CD8-positive, alpha-beta memory T cell (primary cell): Measurements from ENCODE around the gene DYNLT1. TPM values are rescaled to one million over a fixed set of nuclear protein-coding genes. Genes with fewer than 3 reads are reported as not detected.
A peak's percentile ranks its signal among the peaks of the same experiment; 100 is the strongest.
"Not testable (repeated sequence)": the region's sequence is repeated elsewhere in the genome, so short reads cannot be mapped to it uniquely, and the experiment has no call there.

Experiments
- CTCF ChIA-PET: fragments of 350-600 bp; sonication (Branson Sonifier 250); formaldehyde crosslinking; loops from one replicate; lab custom pipeline; 2021; ENCODE audit warnings: antibody characterized with exemption; lab: Charles Lee
- POLR2A ChIA-PET: fragments of 350-600 bp; sonication (Branson Sonifier 250); formaldehyde crosslinking; loops from one replicate; lab custom pipeline; 2021; ENCODE audit warnings: antibody characterized with exemption; lab: Charles Lee
- DNase-seq, 5 donors: peaks; one replicate each; pipeline versions ENCODE4 v3.0.0 to v3.0.0-alpha.2; 2020 to 2022; ENCODE audit warnings: mixed read lengths in 1 of 5
- H3K27ac ChIP-seq: one replicate; pipeline ENCODE4 v1.7.0; 2013; ENCODE audit warnings: low read depth, mild to moderate bottlenecking, low read length, moderate library complexity
- H3K27me3 ChIP-seq: 2 replicates; pipeline ENCODE4 v1.7.0; 2013; ENCODE audit warnings: low read length, mild to moderate bottlenecking; ENCODE audit not compliant: insufficient read depth, poor library complexity, severe bottlenecking
- H3K36me3 ChIP-seq: 2 replicates; pipeline ENCODE4 v1.7.0; 2013; ENCODE audit warnings: mild to moderate bottlenecking, low read length, moderate library complexity; ENCODE audit not compliant: insufficient read depth
- H3K4me1 ChIP-seq: 2 replicates; pipeline ENCODE4 v1.7.0; 2013; ENCODE audit warnings: mild to moderate bottlenecking, low read length, moderate library complexity; ENCODE audit not compliant: insufficient read depth
- H3K4me3 ChIP-seq: 2 replicates; pipeline ENCODE4 v1.7.0; 2013; ENCODE audit warnings: mild to moderate bottlenecking, low read length
- H3K9me3 ChIP-seq: 2 replicates; pipeline ENCODE4 v1.7.0; 2013; ENCODE audit warnings: mild to moderate bottlenecking, low read length
- H3K27ac Mint-ChIP-seq, 8 donors: one replicate each; pipeline ENCODE4 v1.8.0; 2020 to 2021; ENCODE audit warnings: mixed read lengths in 8 of 8, mild to moderate bottlenecking in 6 of 8, inconsistent platforms in 3 of 8, moderate library complexity in 3 of 8
- H3K27me3 Mint-ChIP-seq, 2 donors: one replicate each; pipeline ENCODE4 v1.8.0; 2020 to 2021; ENCODE audit warnings: mixed read lengths in 2 of 2, mild to moderate bottlenecking in 1 of 2, moderate library complexity in 1 of 2
- H3K36me3 Mint-ChIP-seq, 3 donors: one replicate each; pipeline ENCODE4 v1.8.0; 2020 to 2021; ENCODE audit warnings: mixed read lengths in 3 of 3, inconsistent platforms in 1 of 3, mild to moderate bottlenecking in 1 of 3
- H3K4me1 Mint-ChIP-seq, 3 donors: one replicate each; pipeline ENCODE4 v1.8.0; 2020 to 2021; ENCODE audit warnings: mixed read lengths in 3 of 3, inconsistent platforms in 1 of 3, mild to moderate bottlenecking in 1 of 3
- H3K4me3 Mint-ChIP-seq, 7 donors: one replicate each; pipeline ENCODE4 v1.8.0; 2020 to 2021; ENCODE audit warnings: mixed read lengths in 7 of 7, mild to moderate bottlenecking in 6 of 7, moderate library complexity in 4 of 7, inconsistent platforms in 2 of 7
- H3K9me3 Mint-ChIP-seq, 5 donors: one replicate each; pipeline ENCODE4 v1.8.0; 2020 to 2022; ENCODE audit warnings: mixed read lengths in 5 of 5, mild to moderate bottlenecking in 3 of 5, moderate library complexity in 2 of 5, inconsistent platforms in 1 of 5
- polyA plus RNA-seq: library from polyadenylated mRNA; unstranded; fragments of 300-500 nt; fragmentation: Illumina TruSeq; gene quantifications from one replicate; pipeline ENCODE4 v1.2.3, GENCODE V29; 2021
- total RNA-seq, 2 experiments: library from RNA; stranded (reverse); gene quantifications; one replicate each; pipeline ENCODE4 v1.2.3, GENCODE V29; 2021

DYNLT1 gene
- total and polyA plus RNA-seq, 3 experiments from 2014 or later, result 83.2 to 103 (median 94.8) TPM

DNA sequence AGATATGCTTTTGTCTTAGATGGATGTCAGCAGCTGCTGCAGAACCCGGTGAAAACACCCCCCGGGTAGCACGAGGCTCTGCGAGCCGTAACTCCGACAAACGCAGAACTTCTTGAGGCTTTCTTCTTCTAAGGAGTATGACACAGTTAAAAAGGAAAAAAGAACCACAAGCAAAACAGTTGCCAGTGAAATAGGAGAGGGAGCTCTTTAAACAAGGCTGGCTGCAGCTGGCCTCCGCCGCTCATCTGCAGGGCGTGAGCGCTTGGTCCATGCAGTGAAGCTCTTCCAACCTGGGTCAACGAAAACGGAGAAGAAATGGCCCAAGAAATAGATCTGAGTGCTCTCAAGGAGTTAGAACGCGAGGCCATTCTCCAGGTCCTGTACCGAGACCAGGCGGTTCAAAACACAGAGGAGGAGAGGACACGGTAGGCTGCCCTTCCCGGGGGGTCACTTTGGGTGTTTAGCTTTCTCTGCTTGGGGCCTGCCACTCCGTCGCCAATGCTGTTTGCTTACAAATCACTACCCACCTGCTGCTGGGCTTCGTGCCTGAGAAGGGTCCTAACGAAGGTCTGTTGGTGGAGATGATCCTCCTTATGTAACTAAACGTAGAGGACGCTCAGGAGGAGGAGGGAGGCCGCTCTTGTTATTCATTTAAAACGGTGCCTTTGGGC lies 18.5 kb upstream of the DYNLT1 start:
- Mint-ChIP-seq H3K9me3 (no peaks in the 10 kb centered on the region), H3K4me1 (peaks cover 7 to 37% (median 24%) of the 10 kb centered on the region in 3 donors), H3K27me3 (no peaks in the 10 kb centered on the region), H3K27ac (no peak overlapping the region), H3K36me3 (peaks cover 8 to 79% (median 20%) of the 10 kb centered on the region in 3 donors), H3K4me3 (no peak overlapping the region)
- POLR2A ChIA-PET, result interaction anchor here (1.1 kb wide), 1 partner anchor 12 kb away, joined by 3 read pairs; no protein-coding TSS in a partner anchor
- Histone ChIP-seq H3K4me3 (peak overlapping the region; percentile 16), H3K36me3 (peaks cover 13% of the 10 kb centered on the region), H3K9me3 (no peaks in the 10 kb centered on the region), H3K4me1 (peaks cover 20% of the 10 kb centered on the region), H3K27ac (no peak overlapping the region), H3K27me3 (no peaks in the 10 kb centered on the region)
- CTCF ChIA-PET, result interaction anchor here (1.2 to 2.4 kb wide), 7 partner anchors 10 to 447 kb away, joined by 3 to 9 read pairs (median 3); no protein-coding TSS in a partner anchor
- DNase-seq, result peak in 1 of 5 donors; percentile 53

DNA sequence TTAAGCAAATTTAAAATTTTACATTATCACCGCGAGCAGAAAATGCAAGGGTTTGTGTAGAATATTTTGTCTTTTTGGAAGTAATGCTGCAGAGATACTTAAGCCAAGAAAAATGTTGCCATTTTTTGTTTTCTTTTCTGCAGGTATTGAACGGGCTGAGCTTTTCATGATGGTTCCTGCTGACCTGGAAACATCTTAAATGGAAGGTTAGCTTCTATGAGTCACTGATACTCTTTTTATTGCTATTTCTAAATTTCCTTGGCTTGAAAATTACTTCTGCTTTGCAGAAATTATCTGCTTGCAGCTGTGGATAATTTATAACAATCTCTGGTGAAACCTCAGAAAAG lies 18.0 kb upstream of the DYNLT1 start:
- Mint-ChIP-seq H3K9me3 (no peaks in the 10 kb centered on the region), H3K4me3 (no peak overlapping the region), H3K27ac (no peak overlapping the region), H3K4me1 (peaks cover 7 to 36% (median 24%) of the 10 kb centered on the region in 3 donors), H3K36me3 (peaks cover 8 to 75% (median 19%) of the 10 kb centered on the region in 3 donors), H3K27me3 (no peaks in the 10 kb centered on the region)
- ChIA-PET CTCF (interaction anchor here (1.1 to 2.4 kb wide), 9 partner anchors 9 to 447 kb away, joined by 3 to 9 read pairs (median 3); partner anchors contain the start of gene SYTL3), POLR2A (interaction anchor here (1.1 kb wide), 1 partner anchor 12 kb away, joined by 3 read pairs; no protein-coding TSS in a partner anchor)
- Histone ChIP-seq H3K27me3 (no peaks in the 10 kb centered on the region), H3K4me1 (peaks cover 20% of the 10 kb centered on the region), H3K9me3 (no peaks in the 10 kb centered on the region), H3K27ac (no peak overlapping the region), H3K4me3 (no peak overlapping the region), H3K36me3 (peaks cover 13% of the 10 kb centered on the region)
- no peak for DNase-seq

DNA sequence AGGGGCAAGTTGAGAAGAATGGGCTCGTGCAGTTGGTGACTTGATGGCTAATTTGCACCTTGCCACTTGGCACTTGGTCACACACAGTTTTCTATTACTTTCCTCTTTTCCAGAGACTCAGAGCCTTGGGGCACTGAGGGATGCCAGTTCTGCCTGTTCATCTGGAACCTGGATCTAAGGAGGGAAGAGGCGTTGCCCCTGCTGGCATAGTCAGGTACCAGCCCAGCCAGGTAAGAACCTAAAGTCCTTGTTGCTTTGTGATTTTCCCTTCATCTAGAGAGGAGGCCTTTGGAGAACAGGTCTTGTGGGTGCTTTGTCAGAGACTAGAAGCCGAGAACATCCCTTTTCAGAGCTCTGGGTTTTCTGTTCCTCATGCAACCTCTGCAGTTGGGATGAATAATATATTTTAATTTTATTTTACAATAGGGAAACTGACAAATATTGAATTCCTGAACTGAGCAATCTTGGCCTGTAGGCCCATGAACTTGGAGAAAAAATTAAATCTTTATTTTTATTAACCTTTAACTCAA lies 16.7 kb upstream of the DYNLT1 start:
- Histone ChIP-seq H3K27me3 (no peaks in the 10 kb centered on the region), H3K36me3 (peaks cover 8% of the 10 kb centered on the region), H3K27ac (no peak overlapping the region), H3K9me3 (no peaks in the 10 kb centered on the region), H3K4me1 (peaks cover 20% of the 10 kb centered on the region), H3K4me3 (no peak overlapping the region)
- DNase-seq, result no peak
- H3K36me3 Mint-ChIP-seq, result peaks cover 8 to 70% (median 9%) of the 10 kb centered on the region in 3 donors
- no peaks in the 10 kb centered on the region for H3K27me3 Mint-ChIP-seq
- H3K27ac Mint-ChIP-seq, result peak overlapping the region in 4 of 8 donors; percentile 33 to 83 (median 70)
- H3K4me3 Mint-ChIP-seq, result peak overlapping the region in 1 of 7 donors; percentile 36
- peaks cover 13 to 39% (median 29%) of the 10 kb centered on the region in 3 donors for H3K4me1 Mint-ChIP-seq
- CTCF ChIA-PET, result interaction anchor here (0.9 to 4.5 kb wide), 9 partner anchors 8 to 312 kb away, joined by 3 to 50 read pairs (median 5); partner anchors contain the start of genes DYNLT1 and SYTL3
- POLR2A ChIA-PET, result interaction anchor here (0.9 kb wide), 1 partner anchor 8 kb away, joined by 3 read pairs; no protein-coding TSS in a partner anchor
- H3K9me3 Mint-ChIP-seq, result no peaks in the 10 kb centered on the region

DNA sequence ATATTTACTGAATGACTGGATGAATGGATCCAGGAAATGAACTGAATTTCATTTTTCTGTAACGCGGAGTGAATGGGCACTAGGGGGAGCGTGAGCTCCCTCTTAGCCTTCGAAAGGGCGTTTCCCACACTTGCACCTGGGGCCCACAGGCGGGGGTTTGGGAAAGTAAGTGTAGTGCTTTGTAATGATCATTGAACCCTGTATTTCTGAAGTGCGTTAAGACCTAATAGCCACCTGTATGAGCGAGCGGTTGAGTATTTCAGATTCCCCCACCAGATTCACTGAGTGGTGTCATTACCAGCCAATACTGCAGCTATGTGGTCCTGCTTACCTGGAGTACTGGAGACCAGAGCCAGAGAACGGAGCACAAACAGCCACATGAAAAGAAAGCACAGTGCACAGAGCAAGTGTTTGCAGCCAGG lies 15.8 kb upstream of the DYNLT1 start:
- CTCF ChIA-PET, result interaction anchor here (0.7 to 4.5 kb wide), 20 partner anchors 8 to 475 kb away, joined by 3 to 50 read pairs (median 4); partner anchors contain the start of genes DYNLT1, RSPH3 and SYTL3

DNA sequence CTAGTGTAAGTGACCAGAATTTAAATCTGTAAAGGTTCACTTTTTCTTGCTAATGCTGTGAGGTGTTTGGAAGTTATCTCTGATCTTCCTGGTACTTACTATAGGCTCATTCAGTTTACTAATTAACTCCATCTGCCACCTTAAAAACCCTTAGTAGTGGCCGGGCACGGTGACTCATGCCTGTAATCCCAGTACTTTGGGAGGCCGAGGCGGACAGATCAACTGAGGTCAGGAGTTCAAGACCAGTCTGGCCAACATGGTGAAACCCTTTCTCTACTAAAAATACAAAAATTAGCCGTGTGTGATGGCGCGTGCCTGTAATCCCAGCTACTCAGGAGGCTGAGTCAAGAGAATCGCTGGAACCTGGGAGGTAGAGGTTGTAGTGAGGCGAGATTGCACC lies 12.4 kb upstream of the DYNLT1 start:
- H3K27me3 Mint-ChIP-seq, H3K27ac ChIP-seq, H3K9me3 Mint-ChIP-seq, DNase-seq, H3K36me3 ChIP-seq, H3K27me3 ChIP-seq, CTCF ChIA-PET, POLR2A ChIA-PET, H3K4me3 ChIP-seq, H3K9me3 ChIP-seq: not testable (repeated sequence)
- H3K4me1 ChIP-seq, result peaks cover 58% of the 10 kb centered on the region
- H3K36me3 Mint-ChIP-seq, result peaks cover 7 to 61% (median 12%) of the 10 kb centered on the region in 3 donors
- peaks cover 49 to 77% (median 66%) of the 10 kb centered on the region in 3 donors for H3K4me1 Mint-ChIP-seq
- H3K4me3 Mint-ChIP-seq, result peak overlapping the region in 2 of 7 donors; percentile 32 to 55
- peak overlapping the region in 7 of 8 donors; percentile 62 to 100 (median 98) for H3K27ac Mint-ChIP-seq

More for the DNA sequence above, 15.8 kb upstream of the DYNLT1 start:
- POLR2A ChIA-PET, result interaction anchor here (0.6 to 1.9 kb wide), 3 partner anchors 10 to 77 kb away, joined by 4 to 10 read pairs (median 5); partner anchors contain the start of gene SYTL3
- Histone ChIP-seq H3K4me1 (peaks cover 29% of the 10 kb centered on the region), H3K4me3 (no peak overlapping the region), H3K9me3 (no peaks in the 10 kb centered on the region), H3K27me3 (no peaks in the 10 kb centered on the region), H3K36me3 (peaks cover 6% of the 10 kb centered on the region), H3K27ac (no peak overlapping the region)
- Mint-ChIP-seq H3K36me3 (peaks cover 7 to 70% (median 14%) of the 10 kb centered on the region in 3 donors), H3K4me3 (peak overlapping the region in 5 of 7 donors; percentile 8 to 48 (median 43)), H3K27me3 (no peaks in the 10 kb centered on the region), H3K9me3 (no peaks in the 10 kb centered on the region), H3K4me1 (peaks cover 21 to 48% (median 38%) of the 10 kb centered on the region in 3 donors), H3K27ac (peak overlapping the region; percentile 47 to 92 (median 83))
- peak in 4 of 5 donors; percentile 19 to 69 (median 59) for DNase-seq

DNA sequence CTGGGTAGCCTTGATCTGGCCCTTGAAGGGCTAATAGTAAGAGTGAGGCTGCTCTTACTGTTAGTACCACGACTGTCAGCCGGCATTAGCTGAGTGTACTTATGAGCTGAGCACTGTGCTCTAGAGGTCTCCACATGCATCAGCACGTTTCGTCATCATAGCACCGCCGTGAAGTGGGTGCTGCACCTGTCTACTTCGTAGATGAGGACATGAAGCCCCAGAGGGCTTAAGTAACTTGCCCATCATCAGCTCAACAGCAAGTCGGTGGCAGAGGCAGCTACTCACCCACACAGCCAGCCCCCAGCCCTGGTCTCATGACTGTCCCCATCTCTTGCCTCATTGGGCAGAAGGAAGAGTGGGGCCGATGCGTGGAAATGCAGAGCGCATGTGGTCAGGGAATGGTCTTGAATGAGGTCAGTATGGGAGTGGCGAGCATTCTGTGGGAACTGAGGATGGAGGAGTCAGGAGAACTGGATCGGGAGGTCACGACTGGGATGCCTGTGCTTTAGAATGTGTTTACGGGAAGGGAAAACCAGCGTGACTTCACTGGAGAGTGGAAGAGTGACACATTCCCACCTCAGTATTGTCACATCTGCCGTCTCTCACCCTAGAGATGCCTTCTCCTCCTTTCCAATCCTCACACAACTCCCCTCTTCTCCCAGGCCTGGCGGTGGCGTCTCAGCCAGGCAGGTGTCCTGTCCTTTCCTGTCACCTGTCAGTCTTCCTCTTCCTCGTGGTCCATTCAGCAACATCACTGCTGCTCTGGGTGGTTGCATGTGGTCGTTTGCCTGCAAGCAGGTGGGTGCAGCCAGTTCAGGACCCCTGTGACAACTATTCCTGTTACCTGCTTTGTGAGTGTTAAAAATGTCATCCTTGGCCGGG lies 11.3 kb upstream of the DYNLT1 start:
- Histone ChIP-seq H3K4me3 (peak overlapping the region; percentile 48), H3K4me1 (peaks cover 56% of the 10 kb centered on the region), H3K9me3 (no peaks in the 10 kb centered on the region), H3K36me3 (no peaks in the 10 kb centered on the region), H3K27me3 (no peaks in the 10 kb centered on the region), H3K27ac (no peak overlapping the region)
- DNase-seq, result no peak
- Mint-ChIP-seq H3K36me3 (peaks cover 7 to 60% (median 16%) of the 10 kb centered on the region in 3 donors), H3K27me3 (no peaks in the 10 kb centered on the region), H3K9me3 (no peaks in the 10 kb centered on the region), H3K27ac (peak overlapping the region; percentile 97 to 100 (median 98)), H3K4me1 (peaks cover 55 to 81% (median 68%) of the 10 kb centered on the region in 3 donors), H3K4me3 (peak overlapping the region; percentile 63 to 86 (median 80))
- CTCF ChIA-PET, result interaction anchor here (1.8 to 3.8 kb wide), 2 partner anchors 12 to 36 kb away, joined by 10 to 26 read pairs; partner anchors contain the start of gene DYNLT1
- POLR2A ChIA-PET, result interaction anchor here (0.7 to 0.8 kb wide), 2 partner anchors 23 to 31 kb away, joined by 3 to 4 read pairs; no protein-coding TSS in a partner anchor

DNA sequence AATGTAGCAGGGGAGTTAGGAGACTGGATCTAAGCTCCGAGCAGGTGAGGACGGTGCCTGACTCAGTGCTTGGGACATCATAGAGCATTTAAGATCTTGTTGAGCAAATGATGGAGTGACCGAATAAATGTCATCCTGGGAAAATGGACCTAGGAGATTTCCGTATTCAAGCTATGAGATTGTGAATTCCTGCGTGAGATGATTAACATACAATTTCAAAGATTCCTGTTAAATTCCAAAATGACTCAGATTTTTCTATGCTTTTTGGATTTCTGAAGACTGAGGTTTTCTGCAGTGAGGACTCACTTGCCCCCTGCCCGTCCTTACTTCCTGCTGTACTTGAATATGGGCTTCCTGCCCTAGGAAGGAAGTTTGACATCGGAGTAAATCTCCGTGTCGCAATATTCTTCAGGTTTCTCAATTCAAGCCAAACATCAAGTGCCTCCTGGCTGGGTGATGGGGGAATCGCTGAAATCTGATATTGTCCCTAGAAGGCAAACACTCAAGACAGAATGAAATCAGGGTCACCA lies 10.5 kb upstream of the DYNLT1 start:
- no peaks in the 10 kb centered on the region for H3K27me3 Mint-ChIP-seq
- no peaks in the 10 kb centered on the region for H3K36me3 ChIP-seq
- H3K4me3 ChIP-seq, result peak overlapping the region; percentile 48
- no peaks in the 10 kb centered on the region for H3K27me3 ChIP-seq
- H3K27ac ChIP-seq, result no peak overlapping the region
- peaks cover 7 to 54% (median 16%) of the 10 kb centered on the region in 3 donors for H3K36me3 Mint-ChIP-seq
- H3K9me3 Mint-ChIP-seq, result no peaks in the 10 kb centered on the region
- no peaks in the 10 kb centered on the region for H3K9me3 ChIP-seq
- peak overlapping the region; percentile 97 to 100 (median 98) for H3K27ac Mint-ChIP-seq
- peak overlapping the region; percentile 63 to 86 (median 80) for H3K4me3 Mint-ChIP-seq
- CTCF ChIA-PET, result interaction anchor here (1.8 to 3.8 kb wide), 2 partner anchors 11 to 36 kb away, joined by 10 to 26 read pairs; partner anchors contain the start of gene DYNLT1
- POLR2A ChIA-PET, result interaction anchor here (0.7 to 0.8 kb wide), 2 partner anchors 22 to 32 kb away, joined by 3 to 4 read pairs; no protein-coding TSS in a partner anchor
- peaks cover 53 to 78% (median 64%) of the 10 kb centered on the region in 3 donors for H3K4me1 Mint-ChIP-seq
- H3K4me1 ChIP-seq, result peaks cover 55% of the 10 kb centered on the region
- DNase-seq, result no peak
